ENCODE data around the gene ADAM33.

Gene ADAM33

GRCh38 chr20:3681931-3682781, at the start of gene ADAM33:
TSS of gene ADAM33 (minus strand) at chr20:3682010. CDS start at chr20:3682004, 6 bp downstream.
- no peak for DNase-seq

GRCh38 chr20:3730803-3731672, 49.2 kb upstream of the ADAM33 start:
- no peak for DNase-seq

- no peak for DNase-seq
These were observed 48.2 kb upstream of the ADAM33 start for GRCh38 chr20:3729811-3730540.

GRCh38 chr20:3729378-3729777, 47.6 kb upstream of the ADAM33 start:
- DNase-seq = no peak

- no peak for DNase-seq
These were observed 47.1 kb upstream of the ADAM33 start for GRCh38 chr20:3728876-3729275.

- no peak for DNase-seq
These were observed 46.5 kb upstream of the ADAM33 start for GRCh38 chr20:3728354-3728753.

- no peak for DNase-seq
These were observed 45.7 kb upstream of the ADAM33 start for GRCh38 chr20:3727401-3728021.

GRCh38 chr20:3724356-3724755, 42.5 kb upstream of the ADAM33 start:
- DNase-seq = no peak

- DNase-seq = no peak
These were observed 41.5 kb upstream of the ADAM33 start for GRCh38 chr20:3723284-3723683.

- no peak for DNase-seq
These were observed 40.1 kb upstream of the ADAM33 start for GRCh38 chr20:3721912-3722311.

- DNase-seq = no peak
These were observed 38.8 kb upstream of the ADAM33 start for GRCh38 chr20:3720626-3721025.

GRCh38 chr20:3720068-3720467, 38.3 kb upstream of the ADAM33 start:
- DNase-seq = no peak

GRCh38 chr20:3719046-3719445, 37.2 kb upstream of the ADAM33 start:
- DNase-seq = no peak

GRCh38 chr20:3716195-3716834, 34.5 kb upstream of the ADAM33 start:
- peak; percentile 8 for DNase-seq

- no peak for DNase-seq
These were observed 32.3 kb upstream of the ADAM33 start for GRCh38 chr20:3714092-3714491.

- DNase-seq = no peak
These were observed 30.6 kb upstream of the ADAM33 start, which contains the start of gene SIGLEC1 for GRCh38 chr20:3712279-3712873. TSS of gene SIGLEC1 (minus strand) at chr20:3712600. CDS start at chr20:3707128, 5,472 bp downstream.

GRCh38 chr20:3711484-3711941, 29.7 kb upstream of the ADAM33 start:
- DNase-seq = no peak

GRCh38 chr20:3710703-3711483, 29.1 kb upstream of the ADAM33 start:
- DNase-seq = no peak

GRCh38 chr20:3710011-3710466, 28.2 kb upstream of the ADAM33 start:
- no peak for DNase-seq

GRCh38 chr20:3707508-3707899, 25.7 kb upstream of the ADAM33 start:
- DNase-seq = no peak

All from NCI-H446 treated with DMSO at 0.1 percent for 48 hours (cell line).